H1 (cell line): ENCODE measurements around the gene KCNK3. TPM values are rescaled to one million over a fixed set of nuclear protein-coding genes. Genes with fewer than 3 reads are reported as not detected.

Experiments
- CTCF ChIA-PET: fragments of 300-600 bp; sonication (Branson Sonifier 250); formaldehyde crosslinking; loops from one replicate; lab custom pipeline; 2021; ENCODE audit not compliant: partially characterized antibody; lab: Charles Lee
- POLR2A ChIA-PET: fragments of 300-600 bp; sonication (Branson Sonifier 250); formaldehyde crosslinking; loops from one replicate; lab custom pipeline; 2021; ENCODE audit warnings: inconsistent platforms; ENCODE audit not compliant: partially characterized antibody; lab: Charles Lee
- DNase-seq, 2 experiments: peaks; one replicate each; pipeline versions ENCODE4 v3.0.0 to v3.0.0-alpha.2; 2010 to 2022; ENCODE audit warnings: low spot score in 2 of 2, low read depth in 1 of 2, mixed read lengths in 1 of 2
- FAIRE-seq: peaks from 2 replicates; lab custom pipeline; 2011; peaks lifted over from hg19 to GRCh38; lab: Jason Lieb, UNC
- H2AFZ ChIP-seq: 2 replicates; pipeline ENCODE4 v1.8.1; 2012; ENCODE audit warnings: low read length, inconsistent platforms
- H2AK5ac ChIP-seq: 2 replicates; pipeline ENCODE4 v1.6.1; 2013; ENCODE audit warnings: low read depth, low read length
- H2BK120ac ChIP-seq: replicated peaks from 2 replicates; pipeline ENCODE3; 2013; ENCODE audit warnings: low read depth, low read length, inconsistent platforms
- H2BK12ac ChIP-seq: 2 replicates; pipeline ENCODE4 v1.6.1; 2013; ENCODE audit warnings: low read depth, low read length
- H2BK15ac ChIP-seq: 2 replicates; pipeline ENCODE4 v1.6.1; 2013; ENCODE audit warnings: low read length
- H2BK20ac ChIP-seq: 2 replicates; pipeline ENCODE4 v1.6.1; 2013; ENCODE audit warnings: low read length
- H2BK5ac ChIP-seq: 2 replicates; pipeline ENCODE4 v1.6.1; 2013; ENCODE audit warnings: low read depth, low read length
- H3K14ac ChIP-seq: 2 replicates; pipeline ENCODE4 v1.6.1; 2013; ENCODE audit warnings: inconsistent platforms; ENCODE audit not compliant: insufficient read length
- H3K18ac ChIP-seq: 2 replicates; pipeline ENCODE4 v1.6.1; 2013; ENCODE audit warnings: low read length; ENCODE audit errors: extremely low read depth
- H3K23ac ChIP-seq: 2 replicates; pipeline ENCODE4 v1.6.1; 2013; ENCODE audit warnings: inconsistent platforms; ENCODE audit not compliant: insufficient read length
- H3K23me2 ChIP-seq: 2 replicates; pipeline ENCODE4 v1.6.1; 2013; ENCODE audit warnings: low read depth, low read length
- H3K27ac ChIP-seq: 2 replicates; pipeline ENCODE4 v1.6.1; 2011; ENCODE audit warnings: low read depth, low read length, inconsistent platforms
- H3K27me3 ChIP-seq, 4 experiments: replicated peaks in 1 of 4; 1 replicate in 1 of 4; 2 replicates in 3 of 4; pipeline versions ENCODE4 v1.6.1 to v1.8.1; 2011 to 2013; ENCODE audit warnings: low read length in 3 of 4, mild to moderate bottlenecking in 3 of 4, inconsistent platforms in 2 of 4, mixed read lengths in 2 of 4, moderate library complexity in 1 of 4; ENCODE audit not compliant: control insufficient read depth in 3 of 4, insufficient read depth in 3 of 4; ENCODE audit errors: extremely low read depth in 1 of 4
- H3K36me3 ChIP-seq, 4 experiments: 2 replicates each; pipeline versions ENCODE4 v1.6.1 to v1.8.1; 2011 to 2013; ENCODE audit warnings: mild to moderate bottlenecking in 4 of 4, low read length in 3 of 4, moderate library complexity in 2 of 4, control low read depth in 1 of 4, inconsistent platforms in 1 of 4; ENCODE audit not compliant: insufficient read depth in 4 of 4, control insufficient read depth in 2 of 4
- H3K4ac ChIP-seq: replicated peaks from 2 replicates; pipeline ENCODE3; 2013; ENCODE audit warnings: low read length, low read depth, mixed read lengths, inconsistent platforms; ENCODE audit not compliant: insufficient read length
- H3K4me1 ChIP-seq, 4 experiments: replicated peaks in 1 of 4; 1 replicate in 1 of 4; 2 replicates in 3 of 4; pipeline versions ENCODE4 v1.6.1 to v1.8.1; 2011 to 2013; ENCODE audit warnings: low read length in 3 of 4, inconsistent platforms in 2 of 4, mixed read lengths in 1 of 4; ENCODE audit not compliant: insufficient read depth in 4 of 4, control insufficient read depth in 3 of 4
- H3K4me2 ChIP-seq, 2 experiments: 2 replicates each; pipeline versions ENCODE4 v1.6.1 to v1.8.1; 2011 to 2013; ENCODE audit warnings: low read depth in 2 of 2, low read length in 2 of 2, control low read depth in 1 of 2, inconsistent platforms in 1 of 2, mild to moderate bottlenecking in 1 of 2; ENCODE audit not compliant: insufficient read depth in 1 of 2
- H3K4me3 ChIP-seq, 4 experiments: fragments of 200-600, 300-600 bp in 1 of 4; sonication (generic), shearing (Covaris generic), sonication (Bioruptor Twin) in 1 of 4; 2 replicates each; pipeline versions ENCODE4 v1.5.1 to v1.8.1; 2011 to 2016; ENCODE audit warnings: low read length in 4 of 4, low read depth in 3 of 4, control low read depth in 2 of 4, inconsistent platforms in 2 of 4, mild to moderate bottlenecking in 2 of 4, mixed read lengths in 1 of 4, moderate library complexity in 1 of 4; ENCODE audit not compliant: insufficient read depth in 2 of 4; ENCODE audit errors: extremely low read depth in 1 of 4
- H3K56ac ChIP-seq: replicated peaks from 2 replicates; pipeline ENCODE3; 2013; ENCODE audit warnings: low read depth, mild to moderate bottlenecking, mixed read lengths, low read length, inconsistent platforms; ENCODE audit not compliant: insufficient read length
- H3K79me1 ChIP-seq: 2 replicates; pipeline ENCODE4 v1.6.1; 2013; ENCODE audit warnings: low read depth, low read length, control low read depth
- H3K79me2 ChIP-seq, 2 experiments: 2 replicates each; pipeline versions ENCODE4 v1.6.1 to v1.8.1; 2012 to 2013; ENCODE audit warnings: low read length in 2 of 2, mild to moderate bottlenecking in 2 of 2, inconsistent platforms in 1 of 2; ENCODE audit not compliant: insufficient read depth in 2 of 2, control insufficient read depth in 1 of 2
- H3K9ac ChIP-seq, 4 experiments: replicated peaks in 1 of 4; 1 replicate in 1 of 4; 2 replicates in 3 of 4; pipeline versions ENCODE4 v1.6.1 to v1.8.1; 2011 to 2013; ENCODE audit warnings: low read depth in 3 of 4, low read length in 3 of 4, control low read depth in 2 of 4, mild to moderate bottlenecking in 2 of 4, moderate library complexity in 2 of 4, inconsistent platforms in 1 of 4; ENCODE audit errors: extremely low read depth in 1 of 4
- H3K9me3 ChIP-seq, 2 experiments: 2 replicates each; pipeline versions ENCODE4 v1.6.1 to v1.8.1; 2012 to 2013; ENCODE audit warnings: mild to moderate bottlenecking in 2 of 2, moderate library complexity in 2 of 2, control low read depth in 1 of 2, inconsistent platforms in 1 of 2, low read depth in 1 of 2, low read length in 1 of 2, mixed read lengths in 1 of 2; ENCODE audit not compliant: insufficient read depth in 2 of 2
- H4K20me1 ChIP-seq, 2 experiments: replicated peaks in 1 of 2; 2 replicates each; pipeline versions ENCODE3 to v1.8.1; 2011 to 2013; ENCODE audit warnings: inconsistent platforms in 2 of 2, low read length in 2 of 2, mild to moderate bottlenecking in 1 of 2; ENCODE audit not compliant: insufficient read depth in 2 of 2, control insufficient read depth in 1 of 2
- H4K5ac ChIP-seq: 2 replicates; pipeline ENCODE4 v1.6.1; 2013; ENCODE audit warnings: low read length, low read depth, mixed read lengths, inconsistent platforms; ENCODE audit not compliant: insufficient read length
- H4K8ac ChIP-seq: 2 replicates; pipeline ENCODE4 v1.8.0; 2013; ENCODE audit warnings: mild to moderate bottlenecking, moderate library complexity, low read length, inconsistent platforms; ENCODE audit not compliant: insufficient read depth; ENCODE audit errors: extremely low read depth
- H4K91ac ChIP-seq: replicated peaks from 2 replicates; pipeline ENCODE3; 2013; ENCODE audit warnings: low read length, mixed read lengths, inconsistent platforms; ENCODE audit not compliant: insufficient read length
- CHD1 ChIP-seq: IDR thresholded peaks from 2 replicates; pipeline ENCODE4 v1.6.1; 2012; ENCODE audit warnings: low read depth, low read length, improper control_type of control experiment
- EP300 ChIP-seq, 2 experiments: IDR thresholded peaks; 1 replicate in 1 of 2; 2 replicates in 1 of 2; pipeline ENCODE4 v1.6.1; 2011 to 2012; ENCODE audit warnings: low read depth in 2 of 2, low read length in 2 of 2, mild to moderate bottlenecking in 2 of 2, borderline replicate concordance in 1 of 2, inconsistent platforms in 1 of 2, moderate library complexity in 1 of 2
- HDAC6 ChIP-seq: IDR thresholded peaks from one replicate; pipeline ENCODE4 v1.7.1; 2012; ENCODE audit warnings: low read depth, mild to moderate bottlenecking, inconsistent platforms, low read length, moderate library complexity
- WGBS, 2 experiments: shearing (Covaris generic) in 1 of 2; methylation state at CpG; one replicate each; pipeline versions ENCODE4 v1.1.6 to v1.1.7; 2013 to 2015; ENCODE audit warnings: low lambda C conversion rate in 2 of 2, mixed read lengths in 2 of 2, inconsistent platforms in 1 of 2, low coverage in 1 of 2, missing lambda C conversion rate in 1 of 2; ENCODE audit not compliant: insufficient replicate concordance in 2 of 2, insufficient coverage in 1 of 2, insufficient read length in 1 of 2; ENCODE audit errors: extremely low coverage in 1 of 2, missing lambda C conversion rate in 1 of 2; 5-methylcytosine and 5-hydroxymethylcytosine counted together
- polyA plus RNA-seq, 7 experiments: library from polyadenylated mRNA; depleted of rRNA in 3 of 7; stranded (reverse) in 5 of 7; unstranded in 2 of 7; fragments of >200 nt in 5 of 7; fragments of 200-250 nt in 2 of 7; gene quantifications; 1 replicate in 5 of 7; 2 replicates in 1 of 7; 4 replicates in 1 of 7; pipeline versions ENCODE4 v1.2.1 to v1.2.3, GENCODE V29; 2011 to 2013; ENCODE audit warnings: missing spikeins in 2 of 7, mixed read lengths in 2 of 7
- total RNA-seq: library from RNA; stranded (reverse); fragmentation: NEBNext Ultra II Directional; extraction: Animal tissue kit (Norgen Biotek cat#: 25700); gene quantifications from 2 replicates; pipeline ENCODE4 v1.2.1, GENCODE V29; 2021

Gene KCNK3
- total and polyA plus RNA-seq, 2 of the 8 experiments (the other 6 are each of a cell fraction or from before 2014, with no cell fraction given) = 0.29 to 0.30 TPM

- H2AK5ac ChIP-seq = no peak overlapping the region
- H3K23ac ChIP-seq = no peak overlapping the region
- 95% methylated on average over 4 of the region's 4 CpGs; no CpG with 5 or more reads in 1 of the 2 experiments for WGBS, 2 experiments
- H3K9me3 ChIP-seq = no peaks in the 10 kb centered on the region
- no peak overlapping the region for H3K9ac ChIP-seq
- H4K91ac ChIP-seq = no peak overlapping the region
- no peaks in the 10 kb centered on the region for H4K20me1 ChIP-seq
- H3K79me1 ChIP-seq = no peaks in the 10 kb centered on the region
- H3K23me2 ChIP-seq = no peaks in the 10 kb centered on the region
- H3K27ac ChIP-seq = no peak overlapping the region
- H2BK15ac ChIP-seq = no peak overlapping the region
- POLR2A ChIA-PET = interaction anchor here (1.1 to 2.2 kb wide), 2 partner anchors 8 to 11 kb away, joined by 3 to 6 read pairs; no protein-coding TSS in a partner anchor
- no peak overlapping the region for H2AFZ ChIP-seq
- H3K14ac ChIP-seq = no peak overlapping the region
- no peak overlapping the region for H2BK120ac ChIP-seq
- no peak for FAIRE-seq
- peaks cover 0 to 5% (median 4%) of the 10 kb centered on the region in 4 experiments; a peak in 2 of 7 replicates for H3K27me3 ChIP-seq
- DNase-seq = no peak
- no peak overlapping the region for H3K4ac ChIP-seq
- no peak overlapping the region for H3K56ac ChIP-seq
- H2BK20ac ChIP-seq = no peak overlapping the region
- H3K4me2 ChIP-seq = no peak overlapping the region
- no peak for TF ChIP-seq HDAC6
- TF ChIP-seq EP300 (IDR thresholded peaks at IDR 0.05; ENCODE audit: borderline replicate concordance in 1 of 2, low read depth in 2 of 2, low read length in 2 of 2) = no peak
- no peak for TF ChIP-seq CHD1
- TF ChIP-seq, all 59 proteins: peak for 0
- H4K8ac ChIP-seq = no peak overlapping the region
- no peak overlapping the region for H3K4me3 ChIP-seq
- peaks cover 5 to 7% (median 6%) of the 10 kb centered on the region in 4 experiments; a peak in 4 of 8 replicates for H3K36me3 ChIP-seq
- H2BK5ac ChIP-seq = no peak overlapping the region
- CTCF ChIA-PET = interaction anchor here (2.2 kb wide), 1 partner anchor 10 kb away, joined by 11 read pairs; no protein-coding TSS in a partner anchor
- no peaks in the 10 kb centered on the region for H3K4me1 ChIP-seq
- H3K79me2 ChIP-seq = no peaks in the 10 kb centered on the region
- H3K18ac ChIP-seq = no peak overlapping the region
- H4K5ac ChIP-seq = no peak overlapping the region
- H2BK12ac ChIP-seq = no peak overlapping the region
Observed at GRCh38 chr2:26780203-26780760, 87.8 kb downstream of the KCNK3 start.
